ENCODE measurements around the gene PRKCI.

Gene PRKCI

GRCh38 chr3:170203457-170203856 is 18.8 kb upstream of the PRKCI start:
- Histone ChIP-seq H3K36me3 (ENCODE audit: control insufficient read depth, low read length) (no peaks in the 10 kb centered on the region), H3K9me2 (replicated peaks; ENCODE audit: control insufficient read depth, low read length) (no peaks in the 10 kb centered on the region), H3K27me3 (ENCODE audit: control insufficient read depth, low read length) (peaks cover 12% of the 10 kb centered on the region; the same call in 1 of the 2 replicates), H3F3A (ENCODE audit: control insufficient read depth, insufficient read depth) (no peaks in the 10 kb centered on the region), H3K4me3 (ENCODE audit: low read length) (no peak overlapping the region), H3K4me1 (ENCODE audit: control insufficient read depth, low read length) (peaks cover 6% of the 10 kb centered on the region), H3K27ac (ENCODE audit: low read depth, low read length) (no peak overlapping the region), H3K79me2 (ENCODE audit: control insufficient read depth, low read length) (no peaks in the 10 kb centered on the region), H3K4me2 (ENCODE audit: low read length) (no peak overlapping the region), H4K20me1 (ENCODE audit: control insufficient read depth, insufficient read depth, low read depth, low read length) (no peaks in the 10 kb centered on the region), H3K9me3 (ENCODE audit: control insufficient read depth, insufficient read depth, low read length) (no peaks in the 10 kb centered on the region)
- TF ChIP-seq, protein P1, sequence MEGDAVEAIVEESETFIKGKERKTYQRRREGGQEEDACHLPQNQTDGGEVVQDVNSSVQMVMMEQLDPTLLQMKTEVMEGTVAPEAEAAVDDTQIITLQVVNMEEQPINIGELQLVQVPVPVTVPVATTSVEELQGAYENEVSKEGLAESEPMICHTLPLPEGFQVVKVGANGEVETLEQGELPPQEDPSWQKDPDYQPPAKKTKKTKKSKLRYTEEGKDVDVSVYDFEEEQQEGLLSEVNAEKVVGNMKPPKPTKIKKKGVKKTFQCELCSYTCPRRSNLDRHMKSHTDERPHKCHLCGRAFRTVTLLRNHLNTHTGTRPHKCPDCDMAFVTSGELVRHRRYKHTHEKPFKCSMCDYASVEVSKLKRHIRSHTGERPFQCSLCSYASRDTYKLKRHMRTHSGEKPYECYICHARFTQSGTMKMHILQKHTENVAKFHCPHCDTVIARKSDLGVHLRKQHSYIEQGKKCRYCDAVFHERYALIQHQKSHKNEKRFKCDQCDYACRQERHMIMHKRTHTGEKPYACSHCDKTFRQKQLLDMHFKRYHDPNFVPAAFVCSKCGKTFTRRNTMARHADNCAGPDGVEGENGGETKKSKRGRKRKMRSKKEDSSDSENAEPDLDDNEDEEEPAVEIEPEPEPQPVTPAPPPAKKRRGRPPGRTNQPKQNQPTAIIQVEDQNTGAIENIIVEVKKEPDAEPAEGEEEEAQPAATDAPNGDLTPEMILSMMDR (IDR thresholded peaks at IDR 0.05; ENCODE audit: low read depth, low read length, poor library complexity, severe bottlenecking), result no peak
- no peak for TF ChIP-seq EZH2phosphoT487 (IDR thresholded peaks at IDR 0.05; ENCODE audit: borderline replicate concordance, low read length)

DNA sequence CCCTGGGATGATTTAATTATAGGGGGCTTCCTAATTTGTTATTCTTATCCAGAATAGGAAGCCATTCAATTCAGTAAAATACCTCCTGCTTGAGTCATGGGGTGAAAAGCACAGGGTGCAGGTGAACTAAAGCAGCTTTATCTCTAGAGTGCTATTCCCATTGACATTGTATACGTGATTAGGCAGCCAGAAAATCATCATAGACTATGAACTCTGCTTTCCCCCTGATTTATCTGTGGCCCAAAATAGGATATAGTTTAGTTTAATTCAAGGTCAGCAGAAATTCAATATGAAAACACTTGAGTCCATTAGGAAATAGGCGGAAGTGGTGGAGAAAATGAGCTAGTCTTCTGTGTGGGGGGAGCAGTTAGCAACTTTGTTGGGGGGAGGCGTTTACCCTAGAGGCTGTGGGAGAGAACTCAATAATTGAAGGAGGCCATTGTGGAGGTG is 18.2 kb upstream of the PRKCI start:
- Histone ChIP-seq H3K9me3 (ENCODE audit: control insufficient read depth, insufficient read depth, low read length) (no peaks in the 10 kb centered on the region), H3K9me2 (replicated peaks; ENCODE audit: control insufficient read depth, low read length) (no peaks in the 10 kb centered on the region), H3F3A (ENCODE audit: control insufficient read depth, insufficient read depth) (no peaks in the 10 kb centered on the region), H3K79me2 (ENCODE audit: control insufficient read depth, low read length) (no peaks in the 10 kb centered on the region), H3K4me2 (ENCODE audit: low read length) (no peak overlapping the region), H3K4me3 (ENCODE audit: low read length) (no peak overlapping the region), H3K36me3 (ENCODE audit: control insufficient read depth, low read length) (no peaks in the 10 kb centered on the region), H3K4me1 (ENCODE audit: control insufficient read depth, low read length) (peaks cover 6% of the 10 kb centered on the region), H3K27me3 (ENCODE audit: control insufficient read depth, low read length) (peaks cover 10% of the 10 kb centered on the region; the same call in 1 of the 2 replicates), H4K20me1 (ENCODE audit: control insufficient read depth, insufficient read depth, low read depth, low read length) (no peaks in the 10 kb centered on the region), H3K27ac (ENCODE audit: low read depth, low read length) (no peak overlapping the region)
- TF ChIP-seq, protein P1 (IDR thresholded peaks at IDR 0.05; ENCODE audit: low read depth, low read length, poor library complexity, severe bottlenecking), result no peak
- TF ChIP-seq EZH2phosphoT487 (IDR thresholded peaks at IDR 0.05; ENCODE audit: borderline replicate concordance, low read length), result no peak

DNA sequence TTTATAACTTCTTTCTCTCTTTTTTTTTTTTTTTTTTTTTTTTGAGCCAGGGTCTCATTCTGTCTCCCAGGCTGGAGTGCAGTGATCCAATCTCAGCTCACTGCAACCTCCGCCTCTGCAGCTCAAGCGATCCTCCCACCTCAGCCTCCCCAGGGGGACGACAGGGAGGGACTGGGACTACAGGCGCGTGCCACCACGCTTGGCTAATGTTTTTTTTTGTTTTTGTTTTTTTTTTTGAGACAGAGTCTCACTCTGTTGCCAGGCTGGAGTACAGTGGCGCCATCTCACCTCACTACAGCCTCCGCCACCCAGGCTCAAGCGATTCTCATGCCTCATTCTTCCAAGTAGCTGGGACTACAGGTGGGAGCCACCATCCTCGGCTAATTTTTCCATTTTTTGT is 17.7 kb upstream of the PRKCI start:
- peaks cover 9% of the 10 kb centered on the region; the same call in 1 of the 2 replicates for H3K27me3 ChIP-seq (ENCODE audit: control insufficient read depth, low read length)
- no peaks in the 10 kb centered on the region for H4K20me1 ChIP-seq (ENCODE audit: control insufficient read depth, insufficient read depth, low read depth, low read length)
- H3K9me3 ChIP-seq (ENCODE audit: control insufficient read depth, insufficient read depth, low read length), result no peaks in the 10 kb centered on the region
- no peaks in the 10 kb centered on the region for H3F3A ChIP-seq (ENCODE audit: control insufficient read depth, insufficient read depth)
- H3K36me3 ChIP-seq (ENCODE audit: control insufficient read depth, low read length), result no peaks in the 10 kb centered on the region
- H3K4me2 ChIP-seq (ENCODE audit: low read length), result no peak overlapping the region
- no peaks in the 10 kb centered on the region for H3K9me2 ChIP-seq (replicated peaks; ENCODE audit: control insufficient read depth, low read length)
- H3K27ac ChIP-seq (ENCODE audit: low read depth, low read length), result no peak overlapping the region
- no peak overlapping the region for H3K4me3 ChIP-seq (ENCODE audit: low read length)
- H3K4me1 ChIP-seq (ENCODE audit: control insufficient read depth, low read length), result peaks cover 1% of the 10 kb centered on the region
- H3K79me2 ChIP-seq (ENCODE audit: control insufficient read depth, low read length), result no peaks in the 10 kb centered on the region
- TF ChIP-seq, protein P1 (IDR thresholded peaks at IDR 0.05; ENCODE audit: low read depth, low read length, poor library complexity, severe bottlenecking), result no peak
- TF ChIP-seq EZH2phosphoT487 (IDR thresholded peaks at IDR 0.05; ENCODE audit: borderline replicate concordance, low read length), result no peak
